Adipocyte (in vitro differentiated cells): ENCODE data around the gene GPR62.

Source experiments
- DNase-seq: peaks from one replicate; pipeline ENCODE4 v3.0.0-alpha.2; 2015; ENCODE audit warnings: low read depth
- H3K27me3 ChIP-seq: replicated peaks from 2 replicates; pipeline ENCODE4 v1.7.0; 2013; ENCODE audit warnings: mild to moderate bottlenecking, low read length, moderate library complexity; ENCODE audit not compliant: control insufficient read depth, insufficient read depth
- H3K36me3 ChIP-seq: 2 replicates; pipeline ENCODE4 v1.7.0; 2013; ENCODE audit warnings: low read length, mild to moderate bottlenecking, moderate library complexity; ENCODE audit not compliant: control insufficient read depth, insufficient read depth, severe bottlenecking
- H3K4me1 ChIP-seq: 2 replicates; pipeline ENCODE4 v1.7.0; 2013; ENCODE audit warnings: mild to moderate bottlenecking, low read length, moderate library complexity; ENCODE audit not compliant: control insufficient read depth, insufficient read depth
- H3K4me3 ChIP-seq: 2 replicates; pipeline ENCODE4 v1.7.0; 2013; ENCODE audit warnings: mild to moderate bottlenecking, low read length, moderate library complexity
- H3K9ac ChIP-seq: 2 replicates; pipeline ENCODE4 v1.7.0; 2013; ENCODE audit warnings: mild to moderate bottlenecking, low read length, moderate library complexity
- H3K9me3 ChIP-seq: 2 replicates; pipeline ENCODE4 v1.7.0; 2013; ENCODE audit warnings: mild to moderate bottlenecking, low read length, moderate library complexity; ENCODE audit not compliant: control insufficient read depth

The GPR62 gene

GRCh38 chr3:52004163-52004787, 49.1 kb downstream of the GPR62 start:
- DNase-seq = peak; percentile 71
- peaks cover 12% of the 10 kb centered on the region for H3K4me1 ChIP-seq

GRCh38 chr3:52004906-52005395, 49.8 kb downstream of the GPR62 start:
- H3K4me1 ChIP-seq = peaks cover 12% of the 10 kb centered on the region
- H3K27me3 ChIP-seq = peaks cover 16% of the 10 kb centered on the region
- no peak for DNase-seq
- no peak overlapping the region for H3K9ac ChIP-seq
- no peak overlapping the region for H3K4me3 ChIP-seq
- no peaks in the 10 kb centered on the region for H3K9me3 ChIP-seq
- H3K36me3 ChIP-seq = no peaks in the 10 kb centered on the region

More at GRCh38 chr3:52004163-52004787, 49.1 kb downstream of the GPR62 start:
- Histone ChIP-seq H3K36me3 (no peaks in the 10 kb centered on the region), H3K9me3 (no peaks in the 10 kb centered on the region), H3K9ac (no peak overlapping the region), H3K27me3 (peaks cover 16% of the 10 kb centered on the region), H3K4me3 (no peak overlapping the region)

- H3K4me3 ChIP-seq = no peak overlapping the region
- H3K9ac ChIP-seq = no peak overlapping the region
- no peaks in the 10 kb centered on the region for H3K36me3 ChIP-seq
- peak; percentile 58 for DNase-seq
- peaks cover 12% of the 10 kb centered on the region for H3K4me1 ChIP-seq
- peaks cover 22% of the 10 kb centered on the region for H3K27me3 ChIP-seq
- no peaks in the 10 kb centered on the region for H3K9me3 ChIP-seq
These were observed 50.4 kb downstream of the GPR62 start for GRCh38 chr3:52005571-52005986.

GRCh38 chr3:52006017-52006819, 51.0 kb downstream of the GPR62 start:
- DNase-seq = no peak
- Histone ChIP-seq H3K27me3 (peaks cover 22% of the 10 kb centered on the region), H3K4me1 (peaks cover 12% of the 10 kb centered on the region), H3K9ac (no peak overlapping the region), H3K36me3 (no peaks in the 10 kb centered on the region), H3K9me3 (no peaks in the 10 kb centered on the region), H3K4me3 (no peak overlapping the region)

GRCh38 chr3:52006820-52007133, 51.6 kb downstream of the GPR62 start:
- no peaks in the 10 kb centered on the region for H3K9me3 ChIP-seq
- DNase-seq = no peak
- H3K4me1 ChIP-seq = peaks cover 12% of the 10 kb centered on the region
- no peak overlapping the region for H3K4me3 ChIP-seq
- peaks cover 20% of the 10 kb centered on the region for H3K27me3 ChIP-seq
- no peak overlapping the region for H3K9ac ChIP-seq
- no peaks in the 10 kb centered on the region for H3K36me3 ChIP-seq
